MM.1S (cell line): ENCODE data around the gene NCR2.

Experiments
- EZH2 ChIP-seq: fragments of 300-600 bp; sonication (generic); optimal IDR thresholded peaks from 2 replicates; pipeline ENCODE3; 2017; ENCODE audit warnings: low read depth, mild to moderate bottlenecking, antibody characterized with exemption, low read length, mixed read lengths
- EZH2phosphoT487 ChIP-seq: fragments of 300-600 bp; sonication (generic); IDR thresholded peaks from 2 replicates; pipeline ENCODE4 v1.6.1; 2018; ENCODE audit warnings: antibody characterized with exemption, low read length
- TF ChIP-seq, protein P1 (sequence below): fragments of 300-600 bp; sonication (generic); IDR thresholded peaks from 2 replicates; pipeline ENCODE4 v1.5.1; 2016; ENCODE audit warnings: antibody characterized with exemption, low read length, mixed read lengths

DNA sequence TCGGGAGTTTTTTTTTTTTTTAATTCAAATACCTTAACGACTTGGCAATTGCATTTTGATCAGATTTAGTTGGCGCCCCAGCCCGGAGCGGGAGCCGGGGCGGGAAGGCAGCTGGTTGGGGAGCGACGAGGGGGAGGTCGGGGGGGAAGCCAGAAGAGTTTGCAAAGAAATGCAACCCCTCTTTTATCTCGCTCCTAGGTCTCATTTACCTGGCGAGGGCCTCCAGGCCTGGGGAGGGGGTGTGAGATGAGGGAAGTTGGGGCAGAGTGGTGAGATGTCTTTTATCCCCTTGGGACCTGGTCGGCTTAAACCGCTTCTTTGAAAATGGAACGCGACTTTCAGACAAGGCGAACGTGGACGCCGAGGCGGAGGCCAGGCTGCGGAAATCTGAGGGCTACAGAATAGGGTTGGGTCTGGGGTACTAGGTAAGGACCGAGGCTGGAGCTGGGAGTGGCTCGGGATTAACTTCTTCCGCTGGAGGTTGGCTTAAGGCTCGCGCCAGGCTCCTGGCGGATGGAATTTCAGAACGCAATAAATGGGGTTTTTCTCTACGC lies 40.3 kb downstream of the NCR2 start:
- TF ChIP-seq, protein P1, sequence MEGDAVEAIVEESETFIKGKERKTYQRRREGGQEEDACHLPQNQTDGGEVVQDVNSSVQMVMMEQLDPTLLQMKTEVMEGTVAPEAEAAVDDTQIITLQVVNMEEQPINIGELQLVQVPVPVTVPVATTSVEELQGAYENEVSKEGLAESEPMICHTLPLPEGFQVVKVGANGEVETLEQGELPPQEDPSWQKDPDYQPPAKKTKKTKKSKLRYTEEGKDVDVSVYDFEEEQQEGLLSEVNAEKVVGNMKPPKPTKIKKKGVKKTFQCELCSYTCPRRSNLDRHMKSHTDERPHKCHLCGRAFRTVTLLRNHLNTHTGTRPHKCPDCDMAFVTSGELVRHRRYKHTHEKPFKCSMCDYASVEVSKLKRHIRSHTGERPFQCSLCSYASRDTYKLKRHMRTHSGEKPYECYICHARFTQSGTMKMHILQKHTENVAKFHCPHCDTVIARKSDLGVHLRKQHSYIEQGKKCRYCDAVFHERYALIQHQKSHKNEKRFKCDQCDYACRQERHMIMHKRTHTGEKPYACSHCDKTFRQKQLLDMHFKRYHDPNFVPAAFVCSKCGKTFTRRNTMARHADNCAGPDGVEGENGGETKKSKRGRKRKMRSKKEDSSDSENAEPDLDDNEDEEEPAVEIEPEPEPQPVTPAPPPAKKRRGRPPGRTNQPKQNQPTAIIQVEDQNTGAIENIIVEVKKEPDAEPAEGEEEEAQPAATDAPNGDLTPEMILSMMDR: no peak
- TF ChIP-seq EZH2 (no peak), EZH2phosphoT487 (no peak)
